Ovary (tissue), 9 donors: Measurements from ENCODE around the gene RXFP4. TPM values are rescaled to one million over a fixed set of nuclear protein-coding genes. Genes with fewer than 3 reads are reported as not detected.

ENCODE experiments used
- DNase-seq, 5 donors: peaks; one replicate each; pipeline ENCODE4 v3.0.0-alpha.2; 2019 to 2020
- H3K27ac ChIP-seq, 2 donors: fragments of 200-600 bp; one replicate each; pipeline versions ENCODE4 v1.5.1 to v1.8.0; 2019 to 2022
- H3K27me3 ChIP-seq: fragments of 200-600 bp; one replicate; pipeline ENCODE4 v1.8.0; 2022
- H3K36me3 ChIP-seq: fragments of 200-600 bp; sonication (generic); one replicate; pipeline ENCODE4 v1.5.1; 2019
- H3K4me1 ChIP-seq: one replicate; pipeline ENCODE4 v1.8.1; 2013; ENCODE audit warnings: mild to moderate bottlenecking, moderate library complexity; ENCODE audit not compliant: insufficient read depth
- H3K4me3 ChIP-seq: fragments of 200-600 bp; sonication (generic); one replicate; pipeline ENCODE4 v1.5.1; 2017
- H3K9me3 ChIP-seq, 2 donors: fragments of 200-600 bp in 1 of 2; sonication (generic) in 1 of 2; one replicate each; pipeline versions ENCODE4 v1.5.1 to v1.8.1; 2013 to 2019; ENCODE audit warnings: mild to moderate bottlenecking in 1 of 2, moderate library complexity in 1 of 2
- EP300 ChIP-seq: sonication (generic); formaldehyde crosslinking; IDR thresholded peaks from one replicate; pipeline ENCODE4 v1.6.1; 2017; ENCODE audit warnings: antibody characterized with exemption
- POLR2A ChIP-seq: fragments of 450-650 bp; IDR thresholded peaks from one replicate; pipeline ENCODE4 v1.6.1; 2017; ENCODE audit warnings: antibody characterized with exemption, mild to moderate bottlenecking, moderate library complexity
- WGBS, 3 donors: extraction: QIAGEN DNeasy Blood & Tissue Kit in 1 of 3; methylation state at CpG; one replicate each; pipeline versions ENCODE4 v1.1.5 to v1.1.7; 2013 to 2017; 5-methylcytosine and 5-hydroxymethylcytosine counted together
- intact Hi-C, 4 donors: fragments of 100-400 bp; cut with DNase I; formaldehyde crosslinking; loops; one replicate each; pipeline versions ENCODE4 v1.11.0 to v1.15.1; 2022 to 2023
- polyA plus RNA-seq, 2 donors: library from polyadenylated mRNA; stranded (reverse); fragments of 200-250 nt in 1 of 2; fragments of 350-450 nt in 1 of 2; fragmentation: Illumina TruSeq in 1 of 2; extraction: RNeasy Lipid Tissue Mini Kit (QIAGEN cat#74804) in 1 of 2; gene quantifications; one replicate each; pipeline ENCODE4 v1.2.3, GENCODE V29; 2013 to 2014
- total RNA-seq, 7 donors: library from RNA; depleted of rRNA in 2 of 7; stranded (reverse); fragments of >200 nt in 2 of 7; fragmentation: NEBNext Ultra II Directional in 3 of 7; extraction: Animal tissue kit (Norgen Biotek cat#: 25700) in 3 of 7; gene quantifications; one replicate each; pipeline versions ENCODE4 v1.1.0 to v1.2.4, GENCODE V29; 2016 to 2023
- TF ChIP-seq, protein P1 (sequence below), 3 donors: fragments of 450-650 bp in 2 of 3; fragments of 200-600 bp in 1 of 3; IDR thresholded peaks; one replicate each; pipeline versions ENCODE4 v1.5.1 to v1.8.0; 2016 to 2022; ENCODE audit warnings: antibody characterized with exemption in 3 of 3, mild to moderate bottlenecking in 1 of 3
- donor health status: DM: no; HTN: no; CAD: no; lungs with moderate emphysema.
- donor health status: DM: no; HTN: no; CAD: no.
- donor health status: Bipolar disorder and iron deficiency.
- donor health status: DM: yes; HTN: yes; CAD: no.
- donor health status: DM: no; HTN: no; CAD: no.
- donor health status: DM: yes; HTN: yes; CAD: no.

Gene RXFP4
- total and polyA plus RNA-seq, 9 donors = not detected

GRCh38 chr1:155947741-155948140 is 6.3 kb downstream of the RXFP4 start:
- H3K27me3 ChIP-seq = no peaks in the 10 kb centered on the region
- H3K4me1 ChIP-seq = no peaks in the 10 kb centered on the region
- no peak overlapping the region for H3K27ac ChIP-seq
- H3K9me3 ChIP-seq = no peaks in the 10 kb centered on the region
- no peak for DNase-seq
- no peaks in the 10 kb centered on the region for H3K36me3 ChIP-seq
- TF ChIP-seq, protein P1, sequence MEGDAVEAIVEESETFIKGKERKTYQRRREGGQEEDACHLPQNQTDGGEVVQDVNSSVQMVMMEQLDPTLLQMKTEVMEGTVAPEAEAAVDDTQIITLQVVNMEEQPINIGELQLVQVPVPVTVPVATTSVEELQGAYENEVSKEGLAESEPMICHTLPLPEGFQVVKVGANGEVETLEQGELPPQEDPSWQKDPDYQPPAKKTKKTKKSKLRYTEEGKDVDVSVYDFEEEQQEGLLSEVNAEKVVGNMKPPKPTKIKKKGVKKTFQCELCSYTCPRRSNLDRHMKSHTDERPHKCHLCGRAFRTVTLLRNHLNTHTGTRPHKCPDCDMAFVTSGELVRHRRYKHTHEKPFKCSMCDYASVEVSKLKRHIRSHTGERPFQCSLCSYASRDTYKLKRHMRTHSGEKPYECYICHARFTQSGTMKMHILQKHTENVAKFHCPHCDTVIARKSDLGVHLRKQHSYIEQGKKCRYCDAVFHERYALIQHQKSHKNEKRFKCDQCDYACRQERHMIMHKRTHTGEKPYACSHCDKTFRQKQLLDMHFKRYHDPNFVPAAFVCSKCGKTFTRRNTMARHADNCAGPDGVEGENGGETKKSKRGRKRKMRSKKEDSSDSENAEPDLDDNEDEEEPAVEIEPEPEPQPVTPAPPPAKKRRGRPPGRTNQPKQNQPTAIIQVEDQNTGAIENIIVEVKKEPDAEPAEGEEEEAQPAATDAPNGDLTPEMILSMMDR (IDR thresholded peaks at IDR 0.05) = no peak
- no peak for TF ChIP-seq EP300
- TF ChIP-seq POLR2A = no peak
- 86 to 88% (median 86%) methylated on average over 8 of the region's 8 CpGs for WGBS, 3 donors
- intact Hi-C loops = no loop called here
- H3K4me3 ChIP-seq = no peak overlapping the region

GRCh38 chr1:155950829-155951228 is 9.4 kb downstream of the RXFP4 start:
- TF ChIP-seq, protein P1 (IDR thresholded peaks at IDR 0.05) = no peak
- TF ChIP-seq POLR2A (no peak), EP300 (no peak)
- WGBS, 3 donors = 95 to 97% (median 96%) methylated on average over 27 of the region's 27 CpGs
- intact Hi-C loops = no loop called here
- no peaks in the 10 kb centered on the region for H3K27me3 ChIP-seq
- H3K36me3 ChIP-seq = no peaks in the 10 kb centered on the region
- no peak for DNase-seq
- no peak overlapping the region for H3K27ac ChIP-seq
- no peaks in the 10 kb centered on the region for H3K4me1 ChIP-seq
- H3K9me3 ChIP-seq = no peaks in the 10 kb centered on the region
- H3K4me3 ChIP-seq = no peak overlapping the region

DNA sequence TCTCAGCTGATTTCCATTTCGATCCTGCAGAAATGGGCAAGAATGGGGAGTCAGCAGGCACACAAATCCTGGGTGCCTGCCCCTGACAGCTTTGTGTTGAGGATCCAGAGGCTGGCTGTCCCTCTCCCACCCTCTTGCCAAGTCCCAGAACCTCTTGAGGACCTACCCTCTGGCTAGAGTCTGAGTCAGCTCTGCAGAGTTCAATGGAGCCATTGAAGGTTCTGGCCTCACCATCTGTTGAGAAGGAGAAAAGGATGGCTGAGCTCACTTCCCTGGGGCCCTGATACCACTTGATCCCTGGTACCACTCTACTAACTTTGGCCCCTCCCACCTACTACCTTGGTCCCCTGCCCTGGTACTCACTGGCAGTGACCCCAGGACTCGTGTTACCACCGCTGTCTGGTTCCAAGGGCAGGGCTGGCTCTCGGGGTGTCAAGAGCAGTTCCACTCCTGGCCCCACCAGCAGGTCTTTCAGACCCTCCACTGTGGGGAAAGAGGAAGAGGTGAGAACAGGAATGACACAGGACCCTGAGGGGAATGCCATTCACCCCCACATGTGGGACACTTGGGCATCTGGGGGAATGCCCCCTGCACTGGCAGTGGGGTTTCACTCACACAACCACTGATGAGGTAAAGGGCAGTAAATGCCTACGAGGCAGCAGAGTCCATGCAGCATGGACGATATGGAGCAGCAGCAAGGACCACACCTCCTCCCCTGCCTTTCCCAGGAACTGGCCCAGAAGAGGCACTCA is 10.5 kb downstream of the RXFP4 start:
- Histone ChIP-seq H3K9me3 (no peaks in the 10 kb centered on the region), H3K36me3 (no peaks in the 10 kb centered on the region), H3K27ac (no peak overlapping the region), H3K4me1 (no peaks in the 10 kb centered on the region), H3K27me3 (no peaks in the 10 kb centered on the region), H3K4me3 (no peak overlapping the region)
- WGBS, 3 donors = 80 to 90% (median 88%) methylated on average over 6 of the region's 6 CpGs
- TF ChIP-seq EP300 (no peak), POLR2A (no peak)
- TF ChIP-seq, protein P1 (IDR thresholded peaks at IDR 0.05) = no peak
- DNase-seq = no peak
- intact Hi-C loops = no loop called here

DNA sequence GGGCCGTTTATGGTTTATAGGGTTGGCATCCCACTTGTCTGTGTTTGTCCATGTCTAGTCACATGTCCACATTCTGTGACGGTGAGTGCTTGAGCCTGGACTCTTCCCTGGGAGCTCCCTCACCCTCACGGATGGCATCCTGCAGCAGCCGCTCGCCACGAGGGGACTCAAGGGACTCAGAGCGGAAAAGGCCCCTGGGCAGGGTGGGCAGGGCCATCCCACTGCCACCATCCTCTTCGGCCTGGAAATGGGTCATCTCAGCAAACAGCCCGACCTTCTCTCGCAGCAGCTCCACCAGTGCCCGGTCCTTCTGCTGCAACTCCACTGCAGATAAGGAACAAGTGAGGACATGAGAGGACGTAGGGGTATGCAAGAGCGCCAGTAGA is 11.1 kb downstream of the RXFP4 start:
- Histone ChIP-seq H3K27me3 (no peaks in the 10 kb centered on the region), H3K4me3 (no peak overlapping the region), H3K9me3 (no peaks in the 10 kb centered on the region), H3K36me3 (no peaks in the 10 kb centered on the region), H3K4me1 (no peaks in the 10 kb centered on the region), H3K27ac (no peak overlapping the region)
- whole genome bisulfite sequencing, 3 donors = 88 to 91% (median 89%) methylated on average over 13 of the region's 13 CpGs
- no peak for DNase-seq
- TF ChIP-seq EP300 = no peak
- TF ChIP-seq POLR2A = no peak
- TF ChIP-seq, protein P1 (IDR thresholded peaks at IDR 0.05) = no peak
- intact Hi-C loops = no loop called here
